Small intestine (tissue), 7 donors: ENCODE results near the gene PHF12. TPM values are rescaled to one million over a fixed set of nuclear protein-coding genes. Genes with fewer than 3 reads are reported as not detected.

Experiments
- DNase-seq, 2 donors: peaks; one replicate each; pipeline versions ENCODE4 v3.0.0 to v3.0.0-alpha.2; 2013
- FAIRE-seq: peaks from 2 replicates; lab custom pipeline; 2012; peaks lifted over from hg19 to GRCh38; lab: Jason Lieb, UNC
- H3K27ac ChIP-seq, 3 donors: one replicate each; pipeline ENCODE4 v1.5.1; 2013; ENCODE audit warnings: low read length in 2 of 3, mild to moderate bottlenecking in 2 of 3, control low read depth in 1 of 3, inconsistent platforms in 1 of 3, low read depth in 1 of 3, moderate library complexity in 1 of 3
- H3K27me3 ChIP-seq, 3 donors: one replicate each; pipeline ENCODE4 v1.6.1; 2013; ENCODE audit warnings: low read length in 3 of 3, inconsistent platforms in 1 of 3; ENCODE audit not compliant: control insufficient read depth in 3 of 3, insufficient read depth in 3 of 3
- H3K36me3 ChIP-seq, 3 donors: one replicate each; pipeline ENCODE4 v1.6.1; 2013; ENCODE audit warnings: low read length in 3 of 3, inconsistent platforms in 1 of 3, low read depth in 1 of 3, mild to moderate bottlenecking in 1 of 3, moderate library complexity in 1 of 3; ENCODE audit not compliant: control insufficient read depth in 3 of 3, insufficient read depth in 2 of 3
- H3K4me1 ChIP-seq, 3 donors: one replicate each; pipeline ENCODE4 v1.6.1; 2013; ENCODE audit warnings: low read length in 2 of 3, inconsistent platforms in 1 of 3, low read depth in 1 of 3, mild to moderate bottlenecking in 1 of 3, moderate library complexity in 1 of 3; ENCODE audit not compliant: control insufficient read depth in 3 of 3, insufficient read depth in 2 of 3
- H3K4me3 ChIP-seq, 3 donors: one replicate each; pipeline ENCODE4 v1.5.1; 2013; ENCODE audit warnings: low read length in 3 of 3, control low read depth in 1 of 3, inconsistent platforms in 1 of 3, low read depth in 1 of 3, mild to moderate bottlenecking in 1 of 3, moderate library complexity in 1 of 3
- H3K9me3 ChIP-seq, 2 donors: one replicate each; pipeline ENCODE4 v1.6.1; 2013; ENCODE audit warnings: low read depth in 1 of 2, low read length in 1 of 2; ENCODE audit not compliant: control insufficient read depth in 2 of 2, insufficient read depth in 1 of 2
- WGBS, 3 donors: extraction: QIAGEN DNeasy Blood & Tissue Kit; methylation state at CpG; one replicate each; pipeline ENCODE4 v1.1.7; 2013; 5-methylcytosine and 5-hydroxymethylcytosine counted together
- polyA plus RNA-seq, 4 donors: library from polyadenylated mRNA; stranded (reverse) in 3 of 4; unstranded in 1 of 4; fragments of 200-250 nt in 3 of 4; fragments of 120-200 nt in 1 of 4; gene quantifications; one replicate each; pipeline versions ENCODE4 v1.2.1 to v1.2.3, GENCODE V29; 2013
- donor health status: healthy with polysubstance abuse.
- donor health status: control.
- donor health status: control.
- donor health status: Bipolar disorder and iron deficiency.
- donor health status: healthy.

The PHF12 gene
- polyA plus RNA-seq, 4 donors: 6.5 to 26.1 (median 15.1) TPM

DNA sequence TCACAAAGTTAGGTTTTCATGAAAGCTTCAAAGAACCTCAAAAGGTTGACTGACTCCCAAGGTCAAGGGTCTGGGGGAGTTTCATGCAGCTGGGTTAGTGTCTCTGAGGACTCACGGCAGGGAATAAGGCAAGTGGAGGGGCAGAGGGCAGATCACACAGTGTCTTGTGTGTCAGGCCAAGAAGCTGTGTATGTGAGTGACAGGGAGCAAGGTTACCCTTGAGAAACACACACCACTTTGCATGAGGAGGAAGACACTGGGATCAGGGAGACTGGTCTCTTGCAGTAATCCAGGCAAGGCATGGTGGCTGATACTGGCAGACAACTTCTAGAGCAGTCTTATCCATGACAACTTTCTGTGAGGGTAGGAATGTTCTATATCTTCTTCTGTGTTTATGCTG lies 60.1 kb downstream of the PHF12 start:
- DNase-seq (no peak), FAIRE-seq (no peak)
- peaks cover 0 to 4% (median 1%) of the 10 kb centered on the region in 3 donors for H3K4me1 ChIP-seq
- H3K36me3 ChIP-seq: peaks cover 0 to 53% (median 0%) of the 10 kb centered on the region in 3 donors
- no peak overlapping the region for H3K27ac ChIP-seq
- H3K9me3 ChIP-seq: no peaks in the 10 kb centered on the region
- H3K4me3 ChIP-seq: no peak overlapping the region
- no peaks in the 10 kb centered on the region for H3K27me3 ChIP-seq
- 89 to 95% (median 90%) methylated on average over 1 of the region's 1 CpG for WGBS, 3 donors

DNA sequence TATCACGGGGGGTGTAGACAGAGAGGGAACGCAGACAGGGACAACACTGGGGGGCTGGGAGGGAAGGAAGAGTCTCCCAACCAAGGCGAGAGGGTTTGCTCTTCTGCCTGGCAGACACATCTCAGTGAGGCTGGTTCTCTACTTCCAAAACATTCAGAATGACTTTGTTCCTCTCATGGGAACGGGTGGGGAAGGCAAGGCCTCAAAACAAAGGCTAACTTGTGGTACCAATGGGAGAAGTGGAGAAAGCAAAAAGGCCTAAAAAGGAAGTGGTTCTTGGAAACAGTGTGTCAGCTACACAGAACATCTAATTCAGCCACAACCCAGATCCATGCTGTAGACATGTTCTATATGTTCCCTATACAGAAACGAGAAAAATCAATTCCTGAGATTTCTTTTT lies 61.3 kb downstream of the PHF12 start:
- 79 to 85% (median 83%) methylated on average over 5 of the region's 5 CpGs for WGBS, 3 donors
- H3K27me3 ChIP-seq: no peaks in the 10 kb centered on the region
- DNase-seq (no peak), FAIRE-seq (no peak)
- H3K9me3 ChIP-seq: no peaks in the 10 kb centered on the region
- H3K27ac ChIP-seq: no peak overlapping the region
- peaks cover 0 to 61% (median 0%) of the 10 kb centered on the region in 3 donors for H3K36me3 ChIP-seq
- no peaks in the 10 kb centered on the region for H3K4me1 ChIP-seq
- H3K4me3 ChIP-seq: no peak overlapping the region

DNA sequence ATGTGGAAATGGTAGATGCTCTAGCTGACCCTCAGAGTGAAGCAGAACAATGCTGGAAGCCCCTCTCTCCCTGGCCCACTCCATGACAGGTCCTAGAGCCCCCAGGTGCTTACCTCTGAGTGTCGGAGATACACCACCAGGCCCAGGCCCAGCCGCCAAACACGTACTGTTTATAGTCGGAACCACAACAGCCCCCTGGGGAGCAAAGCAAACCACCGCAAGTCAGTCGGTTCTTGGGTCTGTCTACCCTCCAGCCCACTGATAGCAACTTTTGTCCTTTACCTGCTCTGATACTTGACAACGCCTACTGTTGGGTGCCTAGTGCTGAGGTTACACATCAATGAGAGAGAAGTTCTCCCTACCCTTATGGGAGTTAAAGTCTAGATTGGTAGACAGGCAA lies 62.5 kb downstream of the PHF12 start:
- H3K27ac ChIP-seq: no peak overlapping the region
- no peak for FAIRE-seq
- DNase-seq: no peak

DNA sequence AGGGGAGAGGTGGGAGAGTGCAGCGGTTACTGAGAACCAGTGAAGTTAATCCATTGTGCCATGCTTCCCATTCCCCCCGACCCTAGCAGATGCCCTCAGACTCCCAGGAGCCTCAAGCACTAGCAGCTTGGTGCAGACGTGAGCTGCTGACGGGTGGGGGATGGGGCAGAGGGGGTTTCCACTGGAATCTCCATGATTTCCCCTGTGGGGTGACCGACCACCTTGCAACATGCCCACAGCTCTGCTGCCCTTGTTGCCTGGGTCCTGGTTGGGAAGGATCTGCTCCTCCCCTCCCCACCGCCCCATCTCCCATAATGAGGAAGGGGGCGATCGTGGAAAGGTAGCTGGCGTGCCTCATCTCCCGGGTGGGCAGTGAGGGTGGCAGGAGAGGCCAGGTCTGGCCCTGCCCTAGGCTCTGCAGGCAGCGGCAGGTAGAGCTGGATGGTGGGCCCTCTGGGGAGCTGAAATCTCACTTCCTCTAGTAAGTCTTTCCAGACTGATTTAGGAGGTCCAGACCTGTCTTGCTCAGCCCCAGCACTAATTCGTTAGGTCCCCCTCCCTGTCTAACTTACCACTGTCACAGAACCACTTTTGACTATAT lies 63.3 kb downstream of the PHF12 start:
- Histone ChIP-seq H3K27me3 (no peaks in the 10 kb centered on the region), H3K27ac (no peak overlapping the region), H3K36me3 (peaks cover 0 to 78% (median 0%) of the 10 kb centered on the region in 3 donors), H3K4me3 (no peak overlapping the region), H3K9me3 (no peaks in the 10 kb centered on the region), H3K4me1 (no peaks in the 10 kb centered on the region)
- FAIRE-seq (no peak), DNase-seq (no peak)
- WGBS, 3 donors: 81 to 90% (median 87%) methylated on average over 12 of the region's 12 CpGs

More for the DNA sequence above, 62.5 kb downstream of the PHF12 start:
- Histone ChIP-seq H3K9me3 (no peaks in the 10 kb centered on the region), H3K4me3 (no peak overlapping the region), H3K4me1 (no peaks in the 10 kb centered on the region), H3K36me3 (peaks cover 0 to 73% (median 0%) of the 10 kb centered on the region in 3 donors), H3K27me3 (no peaks in the 10 kb centered on the region)
- WGBS, 3 donors: 90 to 96% (median 92%) methylated on average over 7 of the region's 7 CpGs

DNA sequence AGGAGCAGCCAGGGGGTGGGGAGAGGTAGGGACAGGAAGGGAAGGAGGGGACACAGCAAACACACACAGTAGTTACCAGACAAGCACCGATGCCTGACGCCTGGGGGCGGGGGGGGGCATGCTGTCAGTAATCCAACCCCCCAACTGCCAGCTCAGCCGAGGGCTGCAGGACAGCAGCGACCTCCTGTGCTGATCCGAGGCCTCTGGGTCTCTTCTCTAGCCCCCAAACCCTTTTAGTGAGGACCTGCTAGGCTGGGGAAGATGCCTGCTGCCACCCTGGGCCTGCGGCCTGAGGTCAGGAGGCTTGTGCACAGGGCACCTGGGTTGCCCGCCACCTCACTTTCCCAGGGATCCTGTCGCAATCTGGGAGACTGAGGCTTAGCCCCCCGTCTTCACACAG lies 65.4 kb downstream of the PHF12 start:
- H3K4me1 ChIP-seq: no peaks in the 10 kb centered on the region
- no peak overlapping the region for H3K4me3 ChIP-seq
- peaks cover under 1 to 87% (median 8%) of the 10 kb centered on the region in 3 donors for H3K36me3 ChIP-seq
- FAIRE-seq (no peak), DNase-seq (no peak)
- 91 to 96% (median 94%) methylated on average over 9 to 10 of the region's 10 CpGs for WGBS, 3 donors
- no peaks in the 10 kb centered on the region for H3K9me3 ChIP-seq
- H3K27me3 ChIP-seq: no peaks in the 10 kb centered on the region
- no peak overlapping the region for H3K27ac ChIP-seq

DNA sequence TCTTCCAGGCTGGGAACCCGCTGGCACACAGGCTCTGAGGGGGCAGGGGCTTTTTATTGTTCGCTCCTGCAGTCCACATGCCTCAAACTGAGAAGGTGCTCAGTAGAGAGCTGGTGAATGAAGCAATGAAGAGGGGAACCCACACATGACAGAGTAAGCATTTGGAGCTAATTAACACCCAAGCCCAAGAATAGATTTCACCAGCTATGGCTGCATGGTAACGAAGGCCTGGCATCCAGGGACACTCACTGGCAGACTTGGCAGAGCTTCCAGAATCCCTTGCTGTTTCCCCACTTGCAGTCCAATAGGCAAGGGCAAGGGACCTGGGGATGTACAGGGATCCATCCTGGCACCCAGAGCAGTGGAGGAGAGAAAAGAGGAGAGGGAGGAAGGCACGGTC lies 66.0 kb downstream of the PHF12 start:
- Histone ChIP-seq H3K27me3 (no peaks in the 10 kb centered on the region), H3K27ac (no peak overlapping the region), H3K4me3 (no peak overlapping the region), H3K9me3 (no peaks in the 10 kb centered on the region), H3K4me1 (no peaks in the 10 kb centered on the region), H3K36me3 (peaks cover 6 to 88% (median 10%) of the 10 kb centered on the region in 3 donors)
- 95 to 98% (median 96%) methylated on average over 4 of the region's 4 CpGs for WGBS, 3 donors
- DNase-seq (no peak), FAIRE-seq (no peak)

DNA sequence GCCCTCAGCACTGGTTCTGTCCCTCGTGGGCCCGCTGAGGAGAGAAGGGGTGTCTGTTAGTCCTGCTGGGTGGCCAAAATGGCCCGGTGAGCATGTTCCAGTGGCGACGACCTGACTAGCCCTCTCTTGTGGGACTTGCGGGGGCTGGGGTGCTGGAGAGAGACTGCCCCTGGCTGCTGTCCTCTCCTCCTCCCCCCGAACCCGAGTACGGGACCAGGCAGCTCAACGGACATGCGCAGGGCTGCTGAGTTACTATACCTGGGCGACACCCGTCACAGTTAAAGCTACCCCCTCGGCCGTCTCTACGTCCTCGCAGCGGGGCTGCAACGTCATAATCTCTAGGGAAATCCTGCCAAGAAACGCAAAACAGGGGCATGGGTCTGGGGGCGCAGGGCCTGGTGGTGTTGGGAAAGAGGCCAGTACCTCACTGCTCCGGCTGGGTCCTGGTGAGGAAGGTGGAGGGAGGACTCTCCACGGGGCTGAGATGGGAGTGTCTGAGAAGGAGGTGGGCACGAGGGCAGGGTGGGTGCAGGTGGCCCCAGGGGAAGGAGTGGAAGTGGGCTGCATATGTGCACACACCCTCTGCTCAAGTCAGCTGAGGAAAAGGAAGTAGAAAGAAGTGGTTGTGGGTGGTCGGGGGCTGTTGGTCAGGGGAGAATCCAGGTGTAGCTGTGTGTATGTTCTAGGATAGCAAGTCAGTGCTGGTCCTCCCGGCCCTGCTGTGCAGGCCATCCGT lies 67.2 kb downstream of the PHF12 start:
- 91 to 92% (median 92%) methylated on average over 27 of the region's 27 CpGs for WGBS, 3 donors
- H3K9me3 ChIP-seq: no peaks in the 10 kb centered on the region
- H3K27ac ChIP-seq: no peak overlapping the region
- H3K4me1 ChIP-seq: no peaks in the 10 kb centered on the region
- H3K4me3 ChIP-seq: no peak overlapping the region
- DNase-seq (no peak), FAIRE-seq (no peak)
- no peaks in the 10 kb centered on the region for H3K27me3 ChIP-seq
- H3K36me3 ChIP-seq: peaks cover 9 to 98% (median 13%) of the 10 kb centered on the region in 3 donors

DNA sequence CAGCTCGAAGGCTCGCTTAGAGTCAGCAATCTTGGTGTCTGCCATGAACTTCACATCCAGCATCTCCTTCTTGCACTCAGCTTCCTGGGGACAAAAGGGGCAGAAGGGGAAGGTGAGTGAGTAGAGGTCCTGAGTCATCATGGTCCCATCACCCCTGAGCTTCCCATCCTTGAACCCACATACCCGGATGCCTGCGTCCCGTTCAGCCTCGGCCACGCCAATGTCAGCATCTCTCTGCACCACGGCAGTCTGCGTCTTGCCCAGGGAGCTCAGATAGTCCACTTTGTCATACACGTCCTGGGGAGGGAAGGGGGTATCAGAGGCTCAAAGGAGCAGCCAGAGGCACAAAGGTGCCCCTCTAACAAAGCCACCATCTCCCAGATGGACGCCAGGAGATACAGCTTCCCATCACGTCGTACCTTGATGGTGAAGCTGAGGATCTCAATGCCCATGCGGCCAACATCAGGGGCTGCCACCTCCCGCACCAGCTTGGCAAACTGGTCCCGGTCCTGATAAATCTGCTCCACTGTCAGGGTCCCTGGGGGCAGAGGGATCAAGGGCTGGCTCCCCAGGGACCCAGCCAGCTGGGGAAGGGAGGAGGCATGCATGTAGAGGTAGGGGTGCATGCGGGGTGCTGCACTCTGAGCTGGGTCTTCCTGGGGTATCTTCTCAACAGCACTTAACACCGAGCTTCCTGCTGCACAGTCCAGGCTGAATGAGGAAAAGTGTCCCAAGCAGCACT lies 69.0 kb downstream of the PHF12 start:
- WGBS, 3 donors: 92 to 95% (median 94%) methylated on average over 18 of the region's 18 CpGs
- Histone ChIP-seq H3K36me3 (peaks cover 9 to 86% (median 13%) of the 10 kb centered on the region in 3 donors), H3K4me3 (no peak overlapping the region), H3K4me1 (no peaks in the 10 kb centered on the region), H3K27ac (no peak overlapping the region), H3K9me3 (no peaks in the 10 kb centered on the region), H3K27me3 (no peaks in the 10 kb centered on the region)
- DNase-seq (no peak), FAIRE-seq (no peak)
